PC-9 (cell line): Measurements from ENCODE around the gene IDH3B.

ENCODE experiments used
- EZH2 ChIP-seq: fragments of 200-600 bp; sonication (generic); IDR thresholded peaks from 2 replicates; pipeline ENCODE4 v1.8.0; 2017; ENCODE audit warnings: antibody characterized with exemption, low read depth
- TF ChIP-seq, protein P1 (sequence below): fragments of 200-600 bp; sonication (generic); conservative IDR thresholded peaks from 2 replicates; pipeline ENCODE4 v1.6.1; 2017; ENCODE audit warnings: mixed run types, antibody characterized with exemption, mild to moderate bottlenecking, moderate library complexity

DNA sequence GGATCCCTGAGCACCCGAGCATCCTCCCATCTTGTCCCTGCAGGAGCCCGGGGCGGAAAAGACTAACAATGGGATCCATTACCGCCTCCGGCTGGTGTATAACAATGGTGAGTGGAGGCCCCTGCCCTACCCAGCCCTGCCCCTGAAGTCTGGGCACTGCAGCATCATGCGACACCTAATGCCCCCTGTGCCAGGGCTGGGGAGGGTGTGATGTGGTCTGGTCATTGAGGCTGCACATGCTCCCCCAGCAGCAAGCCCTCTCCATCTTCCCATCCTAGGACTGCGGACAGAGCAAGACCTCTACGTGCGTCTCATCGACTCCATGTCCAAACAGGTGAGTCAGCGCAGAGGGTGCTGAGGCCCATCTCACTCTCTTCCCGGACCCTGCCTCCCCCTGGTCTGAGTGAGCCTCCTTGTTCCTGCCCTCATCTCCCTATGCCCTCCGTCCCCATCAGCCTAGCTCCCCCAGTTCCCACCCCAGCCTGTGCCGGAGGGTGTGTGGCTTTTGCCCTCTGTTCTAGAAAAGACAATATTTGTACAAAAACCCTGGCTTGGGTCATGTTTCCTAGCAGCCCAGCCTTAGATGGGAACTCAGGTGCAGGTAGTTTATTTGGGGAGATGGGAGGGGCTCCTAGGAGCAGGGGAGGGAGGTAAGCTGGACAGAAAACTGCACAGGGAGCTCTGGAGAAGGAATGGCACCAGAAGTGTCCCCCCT lies 42.1 kb upstream of the IDH3B start:
- TF ChIP-seq, protein P1, sequence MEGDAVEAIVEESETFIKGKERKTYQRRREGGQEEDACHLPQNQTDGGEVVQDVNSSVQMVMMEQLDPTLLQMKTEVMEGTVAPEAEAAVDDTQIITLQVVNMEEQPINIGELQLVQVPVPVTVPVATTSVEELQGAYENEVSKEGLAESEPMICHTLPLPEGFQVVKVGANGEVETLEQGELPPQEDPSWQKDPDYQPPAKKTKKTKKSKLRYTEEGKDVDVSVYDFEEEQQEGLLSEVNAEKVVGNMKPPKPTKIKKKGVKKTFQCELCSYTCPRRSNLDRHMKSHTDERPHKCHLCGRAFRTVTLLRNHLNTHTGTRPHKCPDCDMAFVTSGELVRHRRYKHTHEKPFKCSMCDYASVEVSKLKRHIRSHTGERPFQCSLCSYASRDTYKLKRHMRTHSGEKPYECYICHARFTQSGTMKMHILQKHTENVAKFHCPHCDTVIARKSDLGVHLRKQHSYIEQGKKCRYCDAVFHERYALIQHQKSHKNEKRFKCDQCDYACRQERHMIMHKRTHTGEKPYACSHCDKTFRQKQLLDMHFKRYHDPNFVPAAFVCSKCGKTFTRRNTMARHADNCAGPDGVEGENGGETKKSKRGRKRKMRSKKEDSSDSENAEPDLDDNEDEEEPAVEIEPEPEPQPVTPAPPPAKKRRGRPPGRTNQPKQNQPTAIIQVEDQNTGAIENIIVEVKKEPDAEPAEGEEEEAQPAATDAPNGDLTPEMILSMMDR, result no peak
- no peak for TF ChIP-seq EZH2
